Endothelial cell of umbilical vein (primary cell): ENCODE data around the gene AGAP9. TPM values are rescaled to one million over a fixed set of nuclear protein-coding genes. Genes with fewer than 3 reads are reported as not detected.
"Not testable (repeated sequence)": the region's sequence is repeated elsewhere in the genome, so short reads cannot be mapped to it uniquely, and the experiment has no call there.

ENCODE experiments used
- BruUV-seq: library from RNA; stranded (reverse); fragments of 400-500 nt; replicated peaks from 2 replicates; lab custom pipeline; 2021; lab: Mats Ljungman, UMichigan
- CTCF ChIA-PET: fragments of 300-600, 350-600 bp; sonication (Branson Sonifier 250); formaldehyde crosslinking; loops from one replicate; lab custom pipeline; 2021; ENCODE audit warnings: antibody characterized with exemption, inconsistent platforms; lab: Charles Lee
- POLR2A ChIA-PET: fragments of 300-600, 350-600 bp; sonication (Branson Sonifier 250); formaldehyde crosslinking; loops from one replicate; lab custom pipeline; 2021; ENCODE audit warnings: antibody characterized with exemption, inconsistent platforms; lab: Charles Lee
- DNase-seq: peaks from one replicate; pipeline ENCODE4 v3.0.0-alpha.2; 2011; ENCODE audit warnings: low read depth, low spot score
- FAIRE-seq: peaks from 2 replicates; lab custom pipeline; 2011; peaks lifted over from hg19 to GRCh38; lab: Jason Lieb, UNC
- H2AFZ ChIP-seq: 2 replicates; pipeline ENCODE4 v1.6.0; 2012; ENCODE audit warnings: low read depth, low read length, control low read depth, inconsistent platforms
- H3K27ac ChIP-seq: 2 replicates; pipeline ENCODE4 v1.5.1; 2011; ENCODE audit warnings: low read depth, mild to moderate bottlenecking, control low read depth, low read length, moderate library complexity; ENCODE audit not compliant: insufficient read depth
- H3K27me3 ChIP-seq, 2 experiments: 2 replicates each; pipeline versions ENCODE4 v1.6.0 to v1.6.1; 2011; ENCODE audit warnings: low read length in 2 of 2, mixed read lengths in 1 of 2; ENCODE audit not compliant: control insufficient read depth in 2 of 2, insufficient read depth in 2 of 2
- H3K36me3 ChIP-seq, 2 experiments: 2 replicates in 1 of 2; 3 replicates in 1 of 2; pipeline ENCODE4 v1.5.1; 2011; ENCODE audit warnings: low read length in 2 of 2, mild to moderate bottlenecking in 1 of 2, moderate library complexity in 1 of 2; ENCODE audit not compliant: control insufficient read depth in 2 of 2, insufficient read depth in 2 of 2; ENCODE audit errors: extremely low read depth in 1 of 2
- H3K4me1 ChIP-seq: 3 replicates; pipeline ENCODE4 v1.5.1; 2011; ENCODE audit warnings: mild to moderate bottlenecking, low read length; ENCODE audit not compliant: control insufficient read depth, insufficient read depth; ENCODE audit errors: extremely low read depth
- H3K4me2 ChIP-seq: 2 replicates; pipeline ENCODE4 v1.6.1; 2011; ENCODE audit warnings: low read length, control low read depth, mixed read lengths; ENCODE audit not compliant: insufficient read depth
- H3K4me3 ChIP-seq, 3 experiments: fragments of 200-600 bp in 1 of 3; sonication (generic), shearing (Covaris generic) in 1 of 3; replicated peaks in 1 of 3; 2 replicates each; pipeline ENCODE4 v1.5.1; 2011 to 2016; ENCODE audit warnings: control low read depth in 3 of 3, low read length in 3 of 3, mild to moderate bottlenecking in 2 of 3, inconsistent platforms in 1 of 3, low read depth in 1 of 3, moderate library complexity in 1 of 3; ENCODE audit not compliant: insufficient read depth in 1 of 3
- H3K79me2 ChIP-seq: 2 replicates; pipeline ENCODE4 v1.6.0; 2012; ENCODE audit warnings: low read length, inconsistent platforms; ENCODE audit not compliant: control insufficient read depth, insufficient read depth
- H3K9ac ChIP-seq: replicated peaks from 2 replicates; pipeline ENCODE3; 2011; ENCODE audit warnings: low read length, control low read depth; ENCODE audit not compliant: insufficient read depth; ENCODE audit errors: extremely low read depth
- H3K9me1 ChIP-seq: replicated peaks from 3 replicates; pipeline ENCODE4 v1.6.0; 2011; ENCODE audit warnings: mild to moderate bottlenecking, low read length; ENCODE audit not compliant: control insufficient read depth, insufficient read depth; ENCODE audit errors: extremely low read depth
- H3K9me3 ChIP-seq: replicated peaks from 2 replicates; pipeline ENCODE4 v1.5.1; 2012; ENCODE audit warnings: low read length, inconsistent platforms; ENCODE audit not compliant: control insufficient read depth, insufficient read depth
- H4K20me1 ChIP-seq: replicated peaks from 2 replicates; pipeline ENCODE3; 2011; ENCODE audit warnings: mild to moderate bottlenecking, low read length; ENCODE audit not compliant: control insufficient read depth, insufficient read depth; ENCODE audit errors: extremely low read depth
- dilution Hi-C: fragments of 300-500 bp; cut with MboI; formaldehyde crosslinking; loops from one replicate; pipeline ENCODE4 v1.15.0; 2019; ENCODE audit warnings: low sequenced_read_pairs; ENCODE audit not compliant: extremely low pct_ligation_motif_present
- intact Hi-C: fragments of 100-400 bp; cut with micrococcal nuclease; formaldehyde crosslinking; loops from one replicate; pipeline ENCODE4 v1.10.0; 2022
- polyA plus RNA-seq, 4 experiments: library from polyadenylated mRNA; depleted of rRNA in 3 of 4; stranded (reverse) in 3 of 4; unstranded in 1 of 4; fragments of >200 nt; gene quantifications; 2 replicates each; pipeline versions ENCODE4 v1.2.1 to v1.2.3, GENCODE V29; 2011 to 2012; ENCODE audit warnings: missing spikeins in 1 of 4
- total RNA-seq: library from RNA; stranded (reverse); gene quantifications from 2 replicates; pipeline ENCODE4 v1.2.3, GENCODE V29; 2021

Gene AGAP9
- total and polyA plus RNA-seq, 2 donors (not counting 3 experiments of a cell fraction or from before 2014, with no cell fraction given): 9.9 to 14.4 TPM

GRCh38 chr10:47502313-47502712 lies 21.1 kb downstream of the AGAP9 start:
- POLR2A ChIA-PET, H3K27me3 ChIP-seq, BruUV-seq, H3K9me1 ChIP-seq, H3K79me2 ChIP-seq, FAIRE-seq, H3K4me3 ChIP-seq, H3K27ac ChIP-seq, H2AFZ ChIP-seq, H3K9me3 ChIP-seq, H4K20me1 ChIP-seq, H3K4me1 ChIP-seq, H3K4me2 ChIP-seq, intact Hi-C loops, CTCF ChIA-PET, H3K9ac ChIP-seq, DNase-seq, dilution Hi-C loops, H3K36me3 ChIP-seq: not testable (repeated sequence)

DNA sequence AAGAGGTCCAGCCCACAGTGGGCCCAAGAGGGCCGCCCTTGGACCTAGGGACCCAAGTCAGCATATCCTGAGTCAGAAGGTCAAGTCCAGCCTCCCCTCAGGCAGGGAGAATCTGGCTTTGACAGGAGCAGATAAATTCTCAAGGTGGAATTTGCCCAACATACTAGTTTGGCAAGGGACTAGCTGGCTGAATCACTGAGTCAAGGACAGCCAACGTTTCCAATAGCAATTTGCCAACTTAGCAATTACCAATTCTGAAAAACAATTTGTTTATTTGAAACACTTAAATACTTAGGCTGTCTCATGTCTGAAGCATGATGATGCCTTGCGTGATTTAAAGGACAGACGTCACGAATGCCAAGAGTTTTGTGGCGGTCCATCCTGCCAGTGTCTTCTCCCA lies 29.2 kb downstream of the AGAP9 start:
- H3K9me3 ChIP-seq, BruUV-seq, dilution Hi-C loops, POLR2A ChIA-PET, H3K27ac ChIP-seq, DNase-seq, H3K79me2 ChIP-seq, H3K9me1 ChIP-seq, intact Hi-C loops, H3K9ac ChIP-seq, H3K27me3 ChIP-seq, H3K36me3 ChIP-seq, FAIRE-seq, CTCF ChIA-PET, H3K4me3 ChIP-seq, H3K4me2 ChIP-seq, H2AFZ ChIP-seq, H3K4me1 ChIP-seq, H4K20me1 ChIP-seq: not testable (repeated sequence)

- H3K27ac ChIP-seq, H3K36me3 ChIP-seq, dilution Hi-C loops, H3K9ac ChIP-seq, FAIRE-seq, CTCF ChIA-PET, H4K20me1 ChIP-seq, H3K4me2 ChIP-seq, H3K9me1 ChIP-seq, H2AFZ ChIP-seq, intact Hi-C loops, H3K27me3 ChIP-seq, POLR2A ChIA-PET, H3K9me3 ChIP-seq, DNase-seq, BruUV-seq, H3K79me2 ChIP-seq, H3K4me3 ChIP-seq, H3K4me1 ChIP-seq: not testable (repeated sequence)
Measured at GRCh38 chr10:47491600-47491999, 31.8 kb downstream of the AGAP9 start, which contains the start of gene FAM25G. Gene FAM25G (minus strand): TSS chr10:47491700. CDS start chr10:47491674, 26 bp downstream.

DNA sequence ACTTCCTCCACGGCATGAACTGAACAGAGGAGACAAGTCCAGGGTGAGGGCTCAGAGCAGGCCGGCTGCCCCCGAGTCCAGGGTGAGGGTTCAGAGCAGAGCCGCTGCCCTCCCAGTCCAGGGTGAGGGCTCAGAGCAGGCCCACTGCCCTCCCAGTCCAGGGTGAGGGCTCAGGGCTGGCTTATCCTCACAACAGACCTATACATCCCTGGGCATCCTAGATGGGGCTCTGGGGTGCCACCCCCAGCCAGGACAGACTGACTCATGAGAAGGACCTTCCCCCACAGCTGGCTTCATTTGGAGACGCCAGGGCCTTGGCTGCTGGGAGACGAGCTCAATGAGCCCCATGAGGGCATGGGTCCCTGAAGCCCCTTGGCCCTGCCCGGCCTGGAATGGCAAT lies 33.8 kb downstream of the AGAP9 start:
- H3K4me3 ChIP-seq, intact Hi-C loops, H3K9me1 ChIP-seq, H3K9ac ChIP-seq, POLR2A ChIA-PET, H2AFZ ChIP-seq, H3K4me1 ChIP-seq, H3K9me3 ChIP-seq, dilution Hi-C loops, H3K4me2 ChIP-seq, BruUV-seq, H3K27ac ChIP-seq, H4K20me1 ChIP-seq, CTCF ChIA-PET, H3K36me3 ChIP-seq, H3K79me2 ChIP-seq, FAIRE-seq, H3K27me3 ChIP-seq, DNase-seq: not testable (repeated sequence)
